Activated naive CD8-positive, alpha-beta T cell treated with anti-CD3 and anti-CD28 coated beads for 36 hours (primary cell): ENCODE results near the gene STK25. TPM values are rescaled to one million over a fixed set of nuclear protein-coding genes. Genes with fewer than 3 reads are reported as not detected.

ENCODE experiments used
- DNase-seq: peaks from one replicate; pipeline ENCODE4 v3.0.0; 2021
- H3K27ac Mint-ChIP-seq: one replicate; pipeline ENCODE4 v1.8.0; 2022; ENCODE audit warnings: mild to moderate bottlenecking, moderate library complexity, mixed read lengths
- H3K27me3 Mint-ChIP-seq: one replicate; pipeline ENCODE4 v1.8.0; 2022; ENCODE audit warnings: mild to moderate bottlenecking, mixed read lengths
- H3K36me3 Mint-ChIP-seq: one replicate; pipeline ENCODE4 v1.8.0; 2021; ENCODE audit warnings: mild to moderate bottlenecking, mixed read lengths
- H3K4me1 Mint-ChIP-seq: one replicate; pipeline ENCODE4 v1.8.0; 2021; ENCODE audit warnings: mixed read lengths
- H3K4me3 Mint-ChIP-seq: one replicate; pipeline ENCODE4 v1.8.0; 2022; ENCODE audit warnings: mild to moderate bottlenecking, moderate library complexity, mixed read lengths
- H3K9me3 Mint-ChIP-seq: one replicate; pipeline ENCODE4 v1.8.0; 2022; ENCODE audit warnings: mixed read lengths
- total RNA-seq, 2 experiments: library from RNA; stranded (reverse); gene quantifications; one replicate each; pipeline ENCODE4 v1.2.3, GENCODE V29; 2021

STK25 gene
- total RNA-seq, 2 experiments from 2014 or later = 86.2 to 87.7 TPM

GRCh38 chr2:241496003-241496707, 12.2 kb downstream of the STK25 start:
- no peaks in the 10 kb centered on the region for H3K4me1 Mint-ChIP-seq
- no peak overlapping the region for H3K4me3 Mint-ChIP-seq

DNA sequence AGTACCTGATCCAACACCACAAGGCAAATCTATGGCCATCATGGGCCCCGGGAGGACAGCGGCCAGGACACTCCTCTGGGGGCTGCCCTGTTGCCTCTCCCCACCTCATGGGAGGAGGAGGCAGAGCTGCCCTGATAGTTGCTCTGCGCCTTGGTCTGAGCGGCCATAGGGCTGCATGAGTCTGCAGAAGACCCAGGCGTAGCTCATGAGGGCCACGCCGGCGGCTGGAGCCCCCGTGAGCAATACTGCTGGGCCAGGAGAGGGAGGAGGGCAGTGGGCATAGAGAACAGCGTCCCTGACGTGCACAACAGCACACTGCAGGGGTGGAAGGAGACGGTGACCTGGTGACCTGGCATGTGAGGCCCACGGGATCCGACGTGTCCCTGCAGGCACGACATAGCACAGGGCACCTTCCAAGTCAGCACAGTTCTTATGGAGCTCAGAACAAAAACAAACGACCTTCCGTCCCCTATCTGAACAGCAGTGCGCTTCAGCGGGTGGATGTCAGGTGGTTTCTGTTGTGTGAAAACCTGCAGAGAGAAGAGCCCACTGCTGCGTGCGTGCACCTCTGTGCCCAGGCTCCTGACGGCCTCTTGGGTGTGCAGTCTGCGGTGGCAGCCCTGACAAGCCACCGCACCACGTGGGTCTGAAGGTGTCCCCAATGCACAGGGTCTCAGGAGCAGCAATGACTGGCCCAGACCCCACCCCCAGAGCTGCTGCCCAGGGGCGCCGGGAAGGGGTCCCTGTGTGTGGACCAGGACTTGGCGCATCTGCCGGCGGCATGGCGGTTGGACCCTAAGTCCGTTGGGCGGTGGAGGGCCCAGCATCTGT, 13.0 kb downstream of the STK25 start:
- Mint-ChIP-seq H3K36me3 (no peaks in the 10 kb centered on the region), H3K4me1 (no peaks in the 10 kb centered on the region)
- no peak for DNase-seq

More at GRCh38 chr2:241496003-241496707, 12.2 kb downstream of the STK25 start:
- Mint-ChIP-seq H3K9me3 (no peaks in the 10 kb centered on the region), H3K36me3 (no peaks in the 10 kb centered on the region), H3K27ac (no peak overlapping the region), H3K27me3 (no peaks in the 10 kb centered on the region)
- DNase-seq = no peak

DNA sequence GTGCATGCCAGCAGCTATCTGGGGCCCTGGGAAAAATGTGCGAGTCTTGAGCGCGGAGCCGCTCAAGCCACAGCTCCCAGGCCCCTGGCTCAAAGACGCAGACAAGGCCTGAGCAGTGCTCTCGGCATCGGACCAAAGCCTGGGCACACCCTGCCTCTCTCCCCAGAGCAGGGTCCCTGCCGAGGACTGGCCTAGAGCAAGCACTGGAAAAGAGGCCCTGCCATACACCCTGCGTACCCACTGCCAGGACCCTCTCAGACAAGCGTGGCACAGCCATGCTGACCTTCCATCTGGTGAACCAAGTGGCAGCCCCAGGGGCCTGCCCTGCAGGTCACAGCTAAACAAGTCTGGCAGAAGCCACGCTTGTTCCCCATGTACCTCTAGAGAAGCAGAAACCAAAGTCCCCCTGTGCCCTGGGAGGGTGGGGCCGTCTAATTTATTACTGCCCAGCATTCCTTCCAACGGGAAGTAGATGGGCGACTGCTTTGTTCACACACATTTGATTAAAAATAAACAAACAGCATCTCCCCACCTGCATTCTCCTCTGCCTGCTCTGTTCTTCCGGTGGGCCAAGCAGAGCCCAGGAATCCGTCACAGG, 14.0 kb downstream of the STK25 start:
- Mint-ChIP-seq H3K4me3 (no peak overlapping the region), H3K27ac (no peak overlapping the region), H3K36me3 (no peaks in the 10 kb centered on the region), H3K27me3 (no peaks in the 10 kb centered on the region), H3K9me3 (no peaks in the 10 kb centered on the region), H3K4me1 (no peaks in the 10 kb centered on the region)
- no peak for DNase-seq

More for the DNA sequence above, 13.0 kb downstream of the STK25 start:
- Mint-ChIP-seq H3K4me3 (no peak overlapping the region), H3K9me3 (no peaks in the 10 kb centered on the region), H3K27ac (no peak overlapping the region), H3K27me3 (no peaks in the 10 kb centered on the region)

DNA sequence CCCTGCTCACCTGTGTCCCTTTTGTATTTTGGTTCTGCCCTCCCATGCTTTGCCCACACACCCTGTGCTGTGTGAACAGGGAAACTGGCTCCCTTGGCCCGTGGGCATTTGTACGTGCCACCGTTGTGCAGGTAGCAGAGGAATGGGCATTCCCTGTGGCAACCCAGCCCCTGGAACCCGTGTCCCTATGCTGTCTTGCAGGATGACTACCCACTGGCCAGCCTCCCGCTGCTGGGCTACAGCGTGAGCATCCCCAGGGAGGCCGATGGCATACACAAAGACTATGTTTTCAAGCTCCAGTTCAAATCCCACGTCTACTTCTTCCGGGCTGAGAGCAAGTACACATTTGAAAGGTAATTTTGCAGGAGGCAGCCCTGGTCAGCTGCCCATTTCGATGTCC, 15.3 kb downstream of the STK25 start:
- H3K27ac Mint-ChIP-seq = no peak overlapping the region
- H3K9me3 Mint-ChIP-seq = no peaks in the 10 kb centered on the region
- no peaks in the 10 kb centered on the region for H3K27me3 Mint-ChIP-seq
- no peaks in the 10 kb centered on the region for H3K4me1 Mint-ChIP-seq
- DNase-seq = no peak
- H3K36me3 Mint-ChIP-seq = no peaks in the 10 kb centered on the region
- H3K4me3 Mint-ChIP-seq = no peak overlapping the region

- no peak overlapping the region for H3K4me3 Mint-ChIP-seq
- no peak overlapping the region for H3K27ac Mint-ChIP-seq
- H3K36me3 Mint-ChIP-seq = no peaks in the 10 kb centered on the region
- H3K9me3 Mint-ChIP-seq = no peaks in the 10 kb centered on the region
- no peak for DNase-seq
- H3K27me3 Mint-ChIP-seq = no peaks in the 10 kb centered on the region
- H3K4me1 Mint-ChIP-seq = no peaks in the 10 kb centered on the region
These were observed 16.2 kb downstream of the STK25 start for GRCh38 chr2:241492174-241492565.

DNA sequence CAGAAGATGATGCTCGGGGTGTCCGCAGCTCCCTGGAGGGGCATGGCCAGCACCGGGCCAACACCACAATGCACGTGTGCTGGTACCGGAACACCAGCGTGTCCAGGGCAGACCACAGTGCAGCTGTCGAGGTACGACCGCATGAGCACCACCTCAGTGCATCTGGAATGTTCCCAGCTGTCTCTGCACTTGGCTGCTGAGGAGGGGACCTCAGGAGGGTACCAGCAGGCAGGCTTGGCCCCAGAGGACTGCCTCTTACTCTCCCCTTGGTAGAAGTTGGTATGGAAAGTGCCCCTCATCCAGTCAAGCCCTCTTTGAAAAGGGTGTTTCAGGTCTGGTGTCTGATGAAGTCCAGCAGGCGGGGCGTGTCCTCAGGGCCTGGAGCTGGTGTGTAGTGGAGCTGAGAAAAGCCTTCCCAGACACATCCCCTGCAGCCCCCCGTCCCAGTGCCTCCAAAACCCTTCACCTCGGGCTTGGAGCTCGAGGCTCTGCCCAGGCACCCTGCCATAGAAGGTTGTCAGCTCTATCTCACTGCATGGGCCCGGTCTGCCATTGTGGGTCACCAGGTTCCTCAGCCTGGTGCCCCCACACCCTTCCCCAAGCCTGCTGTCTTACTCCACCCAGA, 16.7 kb downstream of the STK25 start:
- Mint-ChIP-seq H3K4me1 (no peaks in the 10 kb centered on the region), H3K27ac (no peak overlapping the region), H3K4me3 (no peak overlapping the region), H3K27me3 (no peaks in the 10 kb centered on the region), H3K9me3 (no peaks in the 10 kb centered on the region), H3K36me3 (no peaks in the 10 kb centered on the region)
- no peak for DNase-seq

DNA sequence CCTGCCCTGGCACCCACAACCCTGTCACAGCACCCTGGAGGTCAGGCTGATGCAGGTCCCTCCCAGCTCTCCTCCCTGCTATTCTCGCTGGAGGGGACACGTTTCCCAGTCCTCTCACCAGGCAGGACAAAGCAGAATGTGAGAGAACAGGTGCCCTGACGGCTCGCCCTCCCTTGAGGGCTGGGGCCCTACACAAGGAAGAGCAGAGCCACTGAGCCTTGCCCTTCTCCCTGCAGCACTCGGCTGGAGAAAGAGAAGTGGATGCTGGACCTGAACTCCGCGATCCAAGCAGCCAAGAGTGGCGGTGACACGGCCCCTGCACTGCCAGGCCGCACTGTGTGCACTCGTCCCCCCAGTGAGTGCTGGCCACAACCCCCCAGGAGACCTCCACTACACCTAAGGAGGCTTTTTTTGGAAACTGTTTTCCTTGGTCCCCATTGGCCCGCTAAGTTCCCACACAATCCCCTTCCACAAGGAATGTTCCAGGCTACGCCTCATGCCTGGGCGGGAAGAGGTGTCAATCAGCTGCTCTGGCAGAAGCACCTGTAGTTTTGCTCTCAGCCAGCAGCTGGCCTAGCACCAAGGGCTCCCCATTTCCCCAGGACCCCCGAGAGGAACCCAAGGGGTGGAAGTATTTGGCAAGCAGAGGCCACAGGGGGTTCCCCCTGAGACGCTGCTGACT, 17.4 kb downstream of the STK25 start:
- Mint-ChIP-seq H3K27ac (no peak overlapping the region), H3K4me3 (no peak overlapping the region), H3K36me3 (no peaks in the 10 kb centered on the region), H3K9me3 (no peaks in the 10 kb centered on the region), H3K4me1 (no peaks in the 10 kb centered on the region), H3K27me3 (no peaks in the 10 kb centered on the region)
- no peak for DNase-seq

GRCh38 chr2:241489733-241490680, 18.4 kb downstream of the STK25 start:
- Mint-ChIP-seq H3K36me3 (no peaks in the 10 kb centered on the region), H3K4me1 (no peaks in the 10 kb centered on the region), H3K9me3 (no peaks in the 10 kb centered on the region), H3K4me3 (no peak overlapping the region), H3K27ac (no peak overlapping the region), H3K27me3 (no peaks in the 10 kb centered on the region)
- no peak for DNase-seq

DNA sequence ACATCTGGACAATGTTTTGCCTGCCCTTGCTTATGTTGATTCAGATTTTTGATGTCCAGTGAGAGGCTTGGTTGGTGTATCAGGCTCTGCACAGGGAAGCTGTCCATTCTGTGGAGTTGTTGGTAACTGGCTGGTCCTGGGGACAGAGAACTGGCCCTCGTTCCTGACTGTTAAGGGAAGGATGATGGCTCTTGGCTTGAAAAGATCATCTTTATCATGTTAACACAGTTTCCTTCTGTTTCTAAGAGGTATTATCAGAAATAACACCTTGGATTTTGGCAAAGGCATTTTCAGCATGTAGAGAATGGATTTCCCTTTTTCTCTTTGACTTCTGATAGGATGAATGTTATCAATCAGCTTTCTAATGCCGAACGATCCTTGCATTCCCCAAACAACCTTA, 19.3 kb downstream of the STK25 start:
- no peaks in the 10 kb centered on the region for H3K36me3 Mint-ChIP-seq
- H3K27me3 Mint-ChIP-seq = no peaks in the 10 kb centered on the region
- H3K9me3 Mint-ChIP-seq = no peaks in the 10 kb centered on the region
- H3K4me3 Mint-ChIP-seq = no peak overlapping the region
- DNase-seq = no peak
- no peaks in the 10 kb centered on the region for H3K4me1 Mint-ChIP-seq
- H3K27ac Mint-ChIP-seq = no peak overlapping the region

DNA sequence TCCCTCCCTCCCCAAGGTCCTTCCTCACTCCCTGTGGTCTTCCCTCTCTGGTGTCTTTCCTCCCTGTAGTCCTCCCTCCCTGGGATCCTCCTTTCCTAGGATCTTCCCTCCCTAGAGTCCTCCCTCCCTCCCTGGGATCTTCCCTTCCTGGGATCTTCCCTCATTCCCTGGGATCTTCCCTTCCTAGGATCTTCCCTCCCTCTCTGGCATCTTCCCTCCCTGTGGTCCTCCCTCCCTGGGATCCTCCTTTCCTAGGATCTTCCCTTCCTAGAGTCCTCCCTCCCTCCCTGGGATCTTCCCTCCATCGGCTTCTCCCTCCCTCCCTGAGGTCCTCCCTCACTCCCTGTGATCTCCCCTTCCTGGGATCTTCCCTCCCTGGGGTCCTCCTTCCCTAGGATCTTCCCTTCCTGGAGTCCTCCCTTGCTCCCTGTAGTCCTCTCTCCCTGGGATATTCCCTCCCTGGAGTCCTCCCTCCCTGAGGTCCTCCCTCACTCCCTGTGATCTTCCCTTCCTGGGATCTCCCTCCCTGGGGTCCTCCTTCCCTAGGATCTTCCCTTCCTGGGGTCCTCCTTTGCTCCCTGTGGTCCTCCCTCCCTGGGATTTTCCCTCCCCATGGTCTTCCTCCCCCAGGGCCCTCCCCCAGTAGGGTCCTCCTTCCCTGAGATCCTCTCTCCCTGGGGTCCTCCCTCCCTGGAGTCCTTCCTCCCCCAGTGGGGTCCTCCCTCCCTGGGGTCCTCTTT, 23.0 kb downstream of the STK25 start:
- Mint-ChIP-seq H3K4me3 (no peak overlapping the region), H3K36me3 (no peaks in the 10 kb centered on the region), H3K27ac (no peak overlapping the region), H3K27me3 (no peaks in the 10 kb centered on the region), H3K9me3 (no peaks in the 10 kb centered on the region), H3K4me1 (no peaks in the 10 kb centered on the region)
- DNase-seq = no peak

- Mint-ChIP-seq H3K9me3 (no peaks in the 10 kb centered on the region), H3K4me1 (no peaks in the 10 kb centered on the region), H3K27me3 (no peaks in the 10 kb centered on the region), H3K4me3 (no peak overlapping the region), H3K27ac (no peak overlapping the region), H3K36me3 (no peaks in the 10 kb centered on the region)
- DNase-seq = no peak
These were observed 25.1 kb downstream of the STK25 start for GRCh38 chr2:241483305-241483704.

DNA sequence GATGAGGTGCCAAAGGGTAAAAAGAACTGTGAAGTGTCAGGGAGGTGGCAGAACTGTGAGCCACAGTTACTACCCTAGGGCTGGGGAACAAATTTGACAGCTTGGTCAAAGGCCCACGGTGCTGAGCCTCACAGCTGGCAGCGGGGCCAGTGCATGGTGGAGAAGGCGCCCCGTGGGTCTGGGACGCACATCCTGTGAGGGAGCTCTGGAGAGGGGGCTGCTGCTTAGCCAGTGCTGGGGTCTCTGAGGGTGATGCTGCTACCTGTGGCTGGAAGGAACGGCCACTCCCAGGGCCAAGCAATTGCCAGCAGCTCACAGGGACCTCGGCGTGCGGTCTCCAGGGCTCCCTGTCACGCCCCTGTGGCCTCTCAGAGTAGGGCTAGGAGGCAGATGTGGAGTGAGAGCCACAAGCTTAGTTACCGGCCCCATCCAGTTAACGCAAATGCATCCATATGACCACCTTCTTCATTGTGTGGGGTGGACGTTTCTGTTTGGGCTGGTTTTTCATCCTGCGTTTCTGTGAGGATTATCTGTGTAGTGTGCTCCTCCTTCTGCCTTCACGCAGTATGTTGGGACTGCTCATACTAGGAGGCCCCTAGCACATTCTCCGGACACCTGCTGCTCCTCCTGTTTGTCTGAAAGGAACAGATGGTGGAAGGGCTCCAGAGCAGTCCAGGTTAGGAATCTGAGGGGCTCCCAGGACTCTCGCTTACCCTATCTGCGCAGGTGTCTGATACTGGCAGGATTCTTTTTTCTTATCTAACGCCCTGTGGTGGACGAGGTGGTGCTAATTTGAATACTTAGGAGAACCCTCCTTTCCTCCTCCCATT, 26.0 kb downstream of the STK25 start:
- no peak for DNase-seq
- Mint-ChIP-seq H3K27me3 (no peaks in the 10 kb centered on the region), H3K4me3 (no peak overlapping the region), H3K27ac (no peak overlapping the region), H3K4me1 (no peaks in the 10 kb centered on the region), H3K36me3 (no peaks in the 10 kb centered on the region), H3K9me3 (no peaks in the 10 kb centered on the region)

GRCh38 chr2:241481687-241482086, 26.7 kb downstream of the STK25 start:
- H3K27me3 Mint-ChIP-seq = no peaks in the 10 kb centered on the region
- no peaks in the 10 kb centered on the region for H3K9me3 Mint-ChIP-seq
- no peaks in the 10 kb centered on the region for H3K4me1 Mint-ChIP-seq
- no peak overlapping the region for H3K4me3 Mint-ChIP-seq
- DNase-seq = no peak
- H3K27ac Mint-ChIP-seq = no peak overlapping the region
- no peaks in the 10 kb centered on the region for H3K36me3 Mint-ChIP-seq
